ENCODE results near the gene TTC39A. TPM values are rescaled to one million over a fixed set of nuclear protein-coding genes. Genes with fewer than 3 reads are reported as not detected.
A peak's percentile ranks its signal among the peaks of the same experiment; 100 is the strongest.

TTC39A gene
- total and polyA plus RNA-seq, 2 of the 13 experiments (the other 11 are each of a cell fraction or from before 2014, with no cell fraction given), result 0.33 to 1.5 TPM

- Histone ChIP-seq H3K9ac (ENCODE audit: insufficient read depth, low read depth, low read length) (no peak overlapping the region), H3K4me1 (ENCODE audit: insufficient read depth, low read length) (peaks cover 40% of the 10 kb centered on the region), H3K79me2 (ENCODE audit: insufficient read depth, low read length) (peaks cover 79% of the 10 kb centered on the region), H3K9me3 (ENCODE audit: low read length) (no peaks in the 10 kb centered on the region), H3K27ac (ENCODE audit: extremely low read length, insufficient read depth, low read length) (no peak overlapping the region), H3K4me2 (ENCODE audit: low read depth, low read length) (no peak overlapping the region), H3K36me3 (replicated peaks in 1 of 2; ENCODE audit: control insufficient read depth in 1 of 2, insufficient read depth in 2 of 2, low read length in 2 of 2) (no peaks in the 10 kb centered on the region; a peak in 1 of 5 replicates), H2AFZ (ENCODE audit: low read length) (no peak overlapping the region), H3K4me3 (replicated peaks in 1 of 3; ENCODE audit: insufficient read depth in 1 of 3, low read depth in 2 of 3, low read length in 3 of 3) (no peak overlapping the region), H3K27me3 (ENCODE audit: control insufficient read depth in 1 of 2, insufficient read depth in 2 of 2, low read length in 2 of 2) (no peaks in the 10 kb centered on the region), H4K20me1 (ENCODE audit: insufficient read depth, low read length) (peaks cover 45% of the 10 kb centered on the region)
- ATAC-seq (peak; percentile 31; the same call in 2 of the 3 replicates), FAIRE-seq (no peak), DNase-seq (ENCODE audit: low spot score) (peak; percentile 24)
- 88% methylated on average over 1 of the region's 1 CpG for WGBS (ENCODE audit: low lambda C conversion rate)
- CTCF ChIA-PET (ENCODE audit: low intra/inter-chr PET ratio, low total read pairs), result no interaction called here
- no TSS peak for BruUV-seq (replicated peaks)
- POLR2A ChIA-PET, result no interaction called here
- in situ Hi-C loops (cut with HindIII; ENCODE audit: extremely low pct_ligation_motif_present, low pct_unique_long_range_greater_than_20kb) (no loop called here), intact Hi-C loops (cut with micrococcal nuclease; ENCODE audit: unreplicated experiment) (no loop called here)
- TF ChIP-seq ZFP90 (CRISPR knock-in tag; IDR thresholded peaks at IDR 0.05; ENCODE audit: borderline replicate concordance), result no peak
- no peak for TF ChIP-seq ZFP1 (CRISPR knock-in tag; IDR thresholded peaks at IDR 0.05)
- TF ChIP-seq GPBP1L1 (CRISPR knock-in tag; IDR thresholded peaks at IDR 0.05), result no peak
- TF ChIP-seq TRAFD1 (CRISPR knock-in tag; IDR thresholded peaks at IDR 0.05; ENCODE audit: borderline replicate concordance), result no peak
- TF ChIP-seq MIER2 (CRISPR knock-in tag; IDR thresholded peaks at IDR 0.05), result no peak
- TF ChIP-seq RFXANK (CRISPR knock-in tag; IDR thresholded peaks at IDR 0.05), result no peak
- TF ChIP-seq KDM4B (CRISPR knock-in tag; IDR thresholded peaks at IDR 0.05), result no peak
- TF ChIP-seq ZNF317 (CRISPR knock-in tag; IDR thresholded peaks at IDR 0.05), result no peak
- no peak for TF ChIP-seq SNRNP70 (IDR thresholded peaks at IDR 0.05; ENCODE audit: low read depth, low read length)
- TF ChIP-seq, protein P1, sequence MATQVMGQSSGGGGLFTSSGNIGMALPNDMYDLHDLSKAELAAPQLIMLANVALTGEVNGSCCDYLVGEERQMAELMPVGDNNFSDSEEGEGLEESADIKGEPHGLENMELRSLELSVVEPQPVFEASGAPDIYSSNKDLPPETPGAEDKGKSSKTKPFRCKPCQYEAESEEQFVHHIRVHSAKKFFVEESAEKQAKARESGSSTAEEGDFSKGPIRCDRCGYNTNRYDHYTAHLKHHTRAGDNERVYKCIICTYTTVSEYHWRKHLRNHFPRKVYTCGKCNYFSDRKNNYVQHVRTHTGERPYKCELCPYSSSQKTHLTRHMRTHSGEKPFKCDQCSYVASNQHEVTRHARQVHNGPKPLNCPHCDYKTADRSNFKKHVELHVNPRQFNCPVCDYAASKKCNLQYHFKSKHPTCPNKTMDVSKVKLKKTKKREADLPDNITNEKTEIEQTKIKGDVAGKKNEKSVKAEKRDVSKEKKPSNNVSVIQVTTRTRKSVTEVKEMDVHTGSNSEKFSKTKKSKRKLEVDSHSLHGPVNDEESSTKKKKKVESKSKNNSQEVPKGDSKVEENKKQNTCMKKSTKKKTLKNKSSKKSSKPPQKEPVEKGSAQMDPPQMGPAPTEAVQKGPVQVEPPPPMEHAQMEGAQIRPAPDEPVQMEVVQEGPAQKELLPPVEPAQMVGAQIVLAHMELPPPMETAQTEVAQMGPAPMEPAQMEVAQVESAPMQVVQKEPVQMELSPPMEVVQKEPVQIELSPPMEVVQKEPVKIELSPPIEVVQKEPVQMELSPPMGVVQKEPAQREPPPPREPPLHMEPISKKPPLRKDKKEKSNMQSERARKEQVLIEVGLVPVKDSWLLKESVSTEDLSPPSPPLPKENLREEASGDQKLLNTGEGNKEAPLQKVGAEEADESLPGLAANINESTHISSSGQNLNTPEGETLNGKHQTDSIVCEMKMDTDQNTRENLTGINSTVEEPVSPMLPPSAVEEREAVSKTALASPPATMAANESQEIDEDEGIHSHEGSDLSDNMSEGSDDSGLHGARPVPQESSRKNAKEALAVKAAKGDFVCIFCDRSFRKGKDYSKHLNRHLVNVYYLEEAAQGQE (IDR thresholded peaks at IDR 0.05; ENCODE audit: borderline replicate concordance in 1 of 2, low read depth in 1 of 2, low read length in 2 of 2), result no peak
- TF ChIP-seq, protein P2, sequence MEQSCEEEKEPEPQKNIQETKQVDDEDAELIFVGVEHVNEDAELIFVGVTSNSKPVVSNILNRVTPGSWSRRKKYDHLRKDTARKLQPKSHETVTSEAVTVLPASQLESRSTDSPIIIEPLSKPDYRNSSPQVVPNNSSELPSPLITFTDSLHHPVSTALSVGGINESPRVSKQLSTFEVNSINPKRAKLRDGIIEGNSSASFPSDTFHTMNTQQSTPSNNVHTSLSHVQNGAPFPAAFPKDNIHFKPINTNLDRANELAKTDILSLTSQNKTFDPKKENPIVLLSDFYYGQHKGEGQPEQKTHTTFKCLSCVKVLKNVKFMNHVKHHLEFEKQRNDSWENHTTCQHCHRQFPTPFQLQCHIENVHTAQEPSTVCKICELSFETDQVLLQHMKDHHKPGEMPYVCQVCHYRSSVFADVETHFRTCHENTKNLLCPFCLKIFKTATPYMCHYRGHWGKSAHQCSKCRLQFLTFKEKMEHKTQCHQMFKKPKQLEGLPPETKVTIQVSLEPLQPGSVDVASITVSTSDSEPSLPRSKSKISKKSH (CRISPR knock-in tag; IDR thresholded peaks at IDR 0.05; ENCODE audit: borderline replicate concordance), result no peak
- TF ChIP-seq ZNF160 (CRISPR knock-in tag; IDR thresholded peaks at IDR 0.05), result no peak
- TF ChIP-seq CEBPB (IDR thresholded peaks at IDR 0.05; ENCODE audit: borderline replicate concordance, low read depth, low read length), result peak; percentile 55; the same call in 1 of the 2 replicates
- TF ChIP-seq TMF1 (CRISPR knock-in tag; IDR thresholded peaks at IDR 0.05; ENCODE audit: low read depth), result no peak
- no peak for TF ChIP-seq TGIF2 (CRISPR knock-in tag; IDR thresholded peaks at IDR 0.05)
- no peak for TF ChIP-seq THYN1 (CRISPR knock-in tag; IDR thresholded peaks at IDR 0.05; ENCODE audit: borderline replicate concordance, low read depth)
- TF ChIP-seq ZNF3 (CRISPR knock-in tag; IDR thresholded peaks at IDR 0.05), result 0 out of 2 replicates have a peak, but pooled peaks have one; percentile 69
- 0 out of 2 replicates have a peak, but pooled peaks have one; percentile 18 for TF ChIP-seq CEBPG (CRISPR knock-in tag; IDR thresholded peaks at IDR 0.05)
- TF ChIP-seq NFIB (CRISPR knock-in tag; IDR thresholded peaks at IDR 0.05; ENCODE audit: borderline replicate concordance), result no peak
These were observed 80.9 kb downstream of the TTC39A start for GRCh38 chr1:51249445-51249844.
